Skeletal muscle tissue (tissue), 4 donors: Measurements from ENCODE around the gene ADGRL2. TPM values are rescaled to one million over a fixed set of nuclear protein-coding genes. Genes with fewer than 3 reads are reported as not detected.

Experiments used
- H3K27ac ChIP-seq: one replicate; pipeline ENCODE4 v1.7.0; 2013; ENCODE audit warnings: mild to moderate bottlenecking, low read depth, low read length, inconsistent platforms
- H3K27me3 ChIP-seq, 3 donors: one replicate each; pipeline ENCODE4 v1.7.0; 2013; ENCODE audit warnings: low read length in 3 of 3; ENCODE audit not compliant: control insufficient read depth in 3 of 3, insufficient read depth in 3 of 3
- H3K36me3 ChIP-seq, 3 donors: one replicate each; pipeline ENCODE4 v1.7.0; 2013; ENCODE audit warnings: low read length in 3 of 3; ENCODE audit not compliant: control insufficient read depth in 3 of 3, insufficient read depth in 3 of 3
- H3K4me1 ChIP-seq, 3 donors: one replicate each; pipeline ENCODE4 v1.7.0; 2013; ENCODE audit warnings: low read length in 3 of 3, mild to moderate bottlenecking in 3 of 3; ENCODE audit not compliant: control insufficient read depth in 3 of 3, insufficient read depth in 3 of 3
- H3K4me3 ChIP-seq, 3 donors: one replicate each; pipeline ENCODE4 v1.7.0; 2013; ENCODE audit warnings: low read length in 3 of 3
- H3K9ac ChIP-seq, 3 donors: one replicate each; pipeline ENCODE4 v1.7.0; 2013; ENCODE audit warnings: low read length in 3 of 3, mild to moderate bottlenecking in 3 of 3, moderate library complexity in 2 of 3, low read depth in 1 of 3
- H3K9me3 ChIP-seq, 3 donors: one replicate each; pipeline ENCODE4 v1.7.0; 2013; ENCODE audit warnings: low read length in 3 of 3; ENCODE audit not compliant: control insufficient read depth in 3 of 3
- total RNA-seq: library from RNA; depleted of rRNA; stranded (reverse); fragments of >200 nt; gene quantifications from one replicate; pipeline ENCODE4 v1.2.3, GENCODE V29; 2014
- donor health status: Osteomylitis.

ADGRL2 gene
- total RNA-seq, 1 donor from 2014 or later = 93.4 TPM

- H3K9ac ChIP-seq = no peak overlapping the region
- H3K27ac ChIP-seq = no peak overlapping the region
- no peak overlapping the region for H3K4me3 ChIP-seq
- H3K4me1 ChIP-seq = peaks cover 3 to 26% (median 6%) of the 10 kb centered on the region in 3 donors
- H3K9me3 ChIP-seq = no peaks in the 10 kb centered on the region
- H3K27me3 ChIP-seq = peaks cover 19 to 31% (median 26%) of the 10 kb centered on the region in 3 donors
- H3K36me3 ChIP-seq = no peaks in the 10 kb centered on the region
Observed at GRCh38 chr1:81805537-81806431, 5.0 kb downstream of the ADGRL2 start.

DNA sequence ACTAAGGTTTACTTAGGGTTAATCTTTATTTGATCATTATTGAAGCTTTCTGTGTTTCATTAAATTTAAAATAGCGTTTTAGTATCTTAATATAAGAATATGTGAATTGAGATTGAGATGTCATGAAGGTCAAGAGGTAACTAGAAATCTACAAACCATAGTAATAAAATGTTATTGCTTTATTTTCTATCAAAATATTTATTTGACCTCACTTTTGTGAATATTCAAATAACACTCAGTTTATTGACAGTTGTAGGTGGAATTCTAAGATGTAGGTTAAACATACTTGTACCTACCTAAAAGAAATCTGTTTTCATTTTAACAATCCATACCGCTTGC, 5.7 kb downstream of the ADGRL2 start:
- Histone ChIP-seq H3K27ac (no peak overlapping the region), H3K9ac (no peak overlapping the region), H3K4me3 (no peak overlapping the region), H3K9me3 (no peaks in the 10 kb centered on the region), H3K4me1 (peaks cover 3 to 21% (median 6%) of the 10 kb centered on the region in 3 donors), H3K27me3 (peaks cover 16 to 26% (median 23%) of the 10 kb centered on the region in 3 donors), H3K36me3 (no peaks in the 10 kb centered on the region)

DNA sequence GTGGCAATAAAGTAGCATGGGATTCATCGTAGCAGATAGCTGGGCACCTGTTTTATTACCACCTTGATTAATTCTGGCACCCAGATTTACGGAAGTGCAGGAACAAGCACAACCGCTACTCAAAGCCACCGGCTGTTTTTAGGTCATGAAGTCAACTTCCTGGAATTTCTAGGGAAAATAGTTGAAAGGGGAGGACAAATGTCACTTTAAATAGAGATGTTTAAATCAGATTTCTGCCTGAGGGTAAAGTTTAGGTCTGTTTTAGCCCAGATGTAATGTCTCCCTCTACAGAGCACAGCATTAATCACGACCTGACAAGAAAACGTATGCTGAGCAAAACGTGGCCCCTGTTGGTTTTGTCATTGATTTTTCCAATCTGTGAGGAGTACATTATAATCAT, 8.0 kb downstream of the ADGRL2 start:
- Histone ChIP-seq H3K4me1 (peaks cover 1 to 6% (median 4%) of the 10 kb centered on the region in 3 donors), H3K27ac (no peak overlapping the region), H3K27me3 (peaks cover 4 to 15% (median 10%) of the 10 kb centered on the region in 3 donors), H3K9ac (no peak overlapping the region), H3K4me3 (no peak overlapping the region), H3K36me3 (no peaks in the 10 kb centered on the region), H3K9me3 (no peaks in the 10 kb centered on the region)

DNA sequence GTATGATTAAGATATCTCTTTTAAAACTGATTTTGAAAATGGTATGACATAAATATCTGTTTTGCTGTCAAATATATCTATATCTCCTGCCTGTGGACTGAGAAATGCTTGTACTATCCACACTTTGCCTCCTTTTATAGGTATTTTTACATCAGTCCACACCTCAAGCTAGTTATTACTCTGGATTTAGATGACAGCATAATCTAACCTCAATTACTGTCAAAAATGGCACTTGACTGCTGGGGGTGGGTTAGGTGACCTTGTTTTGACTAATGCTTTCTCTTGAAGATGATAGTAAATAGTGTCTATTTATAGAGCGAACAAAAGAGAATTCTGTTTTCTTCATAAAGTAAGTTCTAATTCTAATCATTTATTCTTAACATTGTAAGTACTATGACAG, 9.1 kb downstream of the ADGRL2 start:
- Histone ChIP-seq H3K27ac (no peak overlapping the region), H3K4me1 (peaks cover 0 to 4% (median 0%) of the 10 kb centered on the region in 3 donors), H3K36me3 (no peaks in the 10 kb centered on the region), H3K4me3 (no peak overlapping the region), H3K9me3 (no peaks in the 10 kb centered on the region), H3K27me3 (peaks cover 0 to 7% (median 3%) of the 10 kb centered on the region in 3 donors), H3K9ac (no peak overlapping the region)

DNA sequence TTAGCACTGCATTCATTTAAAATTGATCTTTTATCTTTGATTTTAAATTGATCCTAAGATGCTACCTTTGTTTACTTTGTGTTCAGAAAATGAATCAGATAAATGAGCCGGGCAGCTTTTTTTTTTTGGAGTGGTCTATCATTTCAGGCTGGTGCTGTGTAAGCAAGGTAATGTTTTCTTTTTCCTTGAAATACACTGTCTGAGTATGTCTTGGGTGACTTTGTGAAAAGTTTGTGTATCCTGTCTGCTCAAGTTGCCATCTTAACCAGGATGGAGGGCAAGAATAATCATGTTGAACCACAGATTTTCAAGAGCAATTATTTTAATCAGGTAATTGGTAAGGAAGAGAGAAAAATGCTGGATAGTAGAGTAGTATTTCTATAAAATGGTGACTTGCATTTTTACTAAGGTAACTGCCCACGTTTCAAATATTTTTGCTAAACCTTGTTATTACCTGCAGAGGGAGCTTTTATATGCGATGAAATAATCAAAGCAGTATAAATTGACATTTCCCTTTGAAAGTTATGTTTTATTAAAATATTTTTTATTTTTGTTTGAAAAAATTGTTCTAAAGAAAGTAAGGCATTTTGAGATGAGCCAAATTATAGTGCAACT, 11.1 kb downstream of the ADGRL2 start:
- no peak overlapping the region for H3K27ac ChIP-seq
- H3K4me3 ChIP-seq = no peak overlapping the region
- H3K9ac ChIP-seq = no peak overlapping the region
- H3K27me3 ChIP-seq = peaks cover 0 to 2% (median 0%) of the 10 kb centered on the region in 3 donors
- H3K4me1 ChIP-seq = peaks cover 0 to 4% (median 0%) of the 10 kb centered on the region in 3 donors
- no peaks in the 10 kb centered on the region for H3K9me3 ChIP-seq
- H3K36me3 ChIP-seq = no peaks in the 10 kb centered on the region

- peaks cover 0 to 2% (median 0%) of the 10 kb centered on the region in 3 donors for H3K27me3 ChIP-seq
- H3K9ac ChIP-seq = no peak overlapping the region
- H3K4me1 ChIP-seq = peaks cover 0 to 4% (median 0%) of the 10 kb centered on the region in 3 donors
- peak overlapping the region in 1 of 3 donors; percentile 23 for H3K4me3 ChIP-seq
- H3K27ac ChIP-seq = no peak overlapping the region
- no peaks in the 10 kb centered on the region for H3K9me3 ChIP-seq
- no peaks in the 10 kb centered on the region for H3K36me3 ChIP-seq
Observed at GRCh38 chr1:81812712-81813111, 12.0 kb downstream of the ADGRL2 start.

GRCh38 chr1:81813691-81814090, 13.0 kb downstream of the ADGRL2 start:
- peaks cover 0 to 2% (median 0%) of the 10 kb centered on the region in 3 donors for H3K27me3 ChIP-seq
- no peak overlapping the region for H3K4me3 ChIP-seq
- no peaks in the 10 kb centered on the region for H3K36me3 ChIP-seq
- no peak overlapping the region for H3K9ac ChIP-seq
- no peak overlapping the region for H3K27ac ChIP-seq
- peaks cover 0 to 4% (median 0%) of the 10 kb centered on the region in 3 donors for H3K4me1 ChIP-seq
- H3K9me3 ChIP-seq = no peaks in the 10 kb centered on the region

- Histone ChIP-seq H3K27ac (no peak overlapping the region), H3K27me3 (no peaks in the 10 kb centered on the region), H3K9me3 (no peaks in the 10 kb centered on the region), H3K4me3 (no peak overlapping the region), H3K36me3 (no peaks in the 10 kb centered on the region), H3K4me1 (no peaks in the 10 kb centered on the region), H3K9ac (no peak overlapping the region)
Observed at GRCh38 chr1:81819613-81820012, 18.9 kb downstream of the ADGRL2 start.

DNA sequence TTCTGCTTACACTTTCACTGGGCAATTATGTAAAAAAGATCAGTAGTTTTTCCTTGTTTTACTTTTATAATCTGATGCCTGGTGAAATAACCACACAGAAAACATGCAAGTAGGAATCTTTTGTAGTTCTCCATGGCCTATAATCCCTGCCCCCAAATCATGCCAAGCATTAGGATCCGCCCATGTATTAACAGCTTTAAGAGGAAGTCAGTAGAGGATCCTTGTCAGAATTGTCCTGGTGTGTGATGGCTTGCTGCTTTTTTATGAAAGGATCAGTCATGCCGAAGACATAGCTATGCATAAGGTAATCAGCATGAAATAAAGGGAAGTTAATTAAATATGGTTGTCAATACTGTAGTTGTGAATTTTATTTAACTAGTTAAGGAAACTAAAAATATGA, 20.0 kb downstream of the ADGRL2 start:
- no peak overlapping the region for H3K27ac ChIP-seq
- H3K36me3 ChIP-seq = no peaks in the 10 kb centered on the region
- H3K4me1 ChIP-seq = no peaks in the 10 kb centered on the region
- no peak overlapping the region for H3K4me3 ChIP-seq
- H3K9ac ChIP-seq = no peak overlapping the region
- no peaks in the 10 kb centered on the region for H3K27me3 ChIP-seq
- H3K9me3 ChIP-seq = no peaks in the 10 kb centered on the region

- H3K36me3 ChIP-seq = no peaks in the 10 kb centered on the region
- no peaks in the 10 kb centered on the region for H3K27me3 ChIP-seq
- H3K27ac ChIP-seq = no peak overlapping the region
- H3K4me1 ChIP-seq = no peaks in the 10 kb centered on the region
- H3K9me3 ChIP-seq = no peaks in the 10 kb centered on the region
- no peak overlapping the region for H3K9ac ChIP-seq
- no peak overlapping the region for H3K4me3 ChIP-seq
Observed at GRCh38 chr1:81823082-81823481, 22.3 kb downstream of the ADGRL2 start.
